GM21528 (cell line): ENCODE measurements around the gene KDM4B.

ENCODE experiments used
- ATAC-seq: cut with Tn5 transposase; IDR thresholded peaks from one replicate; pipeline ENCODE4 v1.9.1; 2021; ENCODE audit warnings: mild to moderate bottlenecking, moderate library complexity; ENCODE audit not compliant: unreplicated experiment, low FRiP score

The KDM4B gene

GRCh38 chr19:4983346-4984105 is 14.6 kb downstream of the KDM4B start:
- ATAC-seq, result no peak

GRCh38 chr19:4984106-4984380 is 15.1 kb downstream of the KDM4B start:
- no peak for ATAC-seq

GRCh38 chr19:4984438-4984990 is 15.6 kb downstream of the KDM4B start:
- ATAC-seq, result no peak

- no peak for ATAC-seq
Measured at GRCh38 chr19:4985551-4985991, 16.7 kb downstream of the KDM4B start.

- no peak for ATAC-seq
Measured at GRCh38 chr19:4986056-4986455, 17.1 kb downstream of the KDM4B start.

- no peak for ATAC-seq
Measured at GRCh38 chr19:4986471-4986891, 17.6 kb downstream of the KDM4B start.

- ATAC-seq, result no peak
Measured at GRCh38 chr19:4987256-4987655, 18.3 kb downstream of the KDM4B start.

- no peak for ATAC-seq
Measured at GRCh38 chr19:4987692-4988370, 18.9 kb downstream of the KDM4B start.

GRCh38 chr19:4988770-4989251 is 19.9 kb downstream of the KDM4B start:
- no peak for ATAC-seq

- no peak for ATAC-seq
Measured at GRCh38 chr19:4990306-4990705, 21.4 kb downstream of the KDM4B start.

- no peak for ATAC-seq
Measured at GRCh38 chr19:4991538-4991937, 22.6 kb downstream of the KDM4B start.

- no peak for ATAC-seq
Measured at GRCh38 chr19:4991996-4992698, 23.2 kb downstream of the KDM4B start.

GRCh38 chr19:4993683-4994082 is 24.8 kb downstream of the KDM4B start:
- no peak for ATAC-seq

GRCh38 chr19:4996701-4997100 is 27.8 kb downstream of the KDM4B start:
- no peak for ATAC-seq

- ATAC-seq, result no peak
Measured at GRCh38 chr19:4997297-4997696, 28.4 kb downstream of the KDM4B start.

GRCh38 chr19:5000120-5000611 is 31.3 kb downstream of the KDM4B start:
- no peak for ATAC-seq

GRCh38 chr19:5001615-5002014 is 32.7 kb downstream of the KDM4B start:
- no peak for ATAC-seq

- no peak for ATAC-seq
Measured at GRCh38 chr19:5002143-5002542, 33.2 kb downstream of the KDM4B start.

GRCh38 chr19:5003781-5004180 is 34.9 kb downstream of the KDM4B start:
- ATAC-seq, result no peak

GRCh38 chr19:5005096-5005495 is 36.2 kb downstream of the KDM4B start:
- no peak for ATAC-seq

- ATAC-seq, result no peak
Measured at GRCh38 chr19:5006201-5006600, 37.3 kb downstream of the KDM4B start.
